Prostate gland (tissue), 2 donors: ENCODE data around the gene NISCH.

Experiments
- CTCF ChIP-seq, 4 experiments: fragments of 200-600 bp in 2 of 4; fragments of 450-650 bp in 2 of 4; sonication (generic) in 2 of 4; IDR thresholded peaks; 1 replicate in 3 of 4; 2 replicates in 1 of 4; pipeline ENCODE4 v1.5.1; 2016 to 2019; ENCODE audit warnings: antibody characterized with exemption in 4 of 4, mild to moderate bottlenecking in 2 of 4, moderate library complexity in 2 of 4
- POLR2A ChIP-seq: fragments of 450-650 bp; IDR thresholded peaks from one replicate; pipeline ENCODE4 v1.6.1; 2016; ENCODE audit warnings: antibody characterized with exemption, mild to moderate bottlenecking

GRCh38 chr3:52537165-52537620 lies 81.8 kb downstream of the NISCH start:
- TF ChIP-seq POLR2A (no peak), CTCF (IDR thresholded peaks at IDR 0.05) (peak in 1 of 4 experiments; percentile 11)
